Sigmoid colon (tissue), 7 donors: Measurements from ENCODE around the gene OR4D10. TPM values are rescaled to one million over a fixed set of nuclear protein-coding genes. Genes with fewer than 3 reads are reported as not detected.
"Not testable (repeated sequence)": the region's sequence is repeated elsewhere in the genome, so short reads cannot be mapped to it uniquely, and the experiment has no call there.

Experiments used
- DNase-seq: peaks from one replicate; pipeline ENCODE4 v3.0.0-alpha.2; 2019
- H3K27ac ChIP-seq, 4 donors: fragments of 200-600 bp; sonication (generic); one replicate each; pipeline ENCODE4 v1.5.1; 2016 to 2019; ENCODE audit warnings: mild to moderate bottlenecking in 1 of 4
- H3K27me3 ChIP-seq, 3 donors: fragments of 200-600 bp; sonication (generic); one replicate each; pipeline ENCODE4 v1.5.1; 2019; ENCODE audit warnings: mild to moderate bottlenecking in 1 of 3
- H3K36me3 ChIP-seq, 4 donors: fragments of 200-600 bp; sonication (generic); one replicate each; pipeline ENCODE4 v1.5.1; 2016 to 2019
- H3K4me1 ChIP-seq, 4 donors: fragments of 200-600 bp; sonication (generic); one replicate each; pipeline ENCODE4 v1.5.1; 2017 to 2019
- H3K4me3 ChIP-seq, 4 donors: fragments of 200-600 bp; sonication (generic); one replicate each; pipeline ENCODE4 v1.5.1; 2017 to 2019; ENCODE audit warnings: mild to moderate bottlenecking in 2 of 4, moderate library complexity in 1 of 4
- H3K9me3 ChIP-seq, 4 donors: fragments of 200-600 bp in 3 of 4; sonication (generic) in 3 of 4; one replicate each; pipeline versions ENCODE4 v1.5.1 to v1.6.1; 2013 to 2019
- EP300 ChIP-seq, 4 donors: sonication (generic); formaldehyde crosslinking; IDR thresholded peaks; one replicate each; pipeline ENCODE4 v1.6.1; 2017; ENCODE audit warnings: antibody characterized with exemption in 4 of 4
- POLR2A ChIP-seq, 2 donors: fragments of 450-650 bp; IDR thresholded peaks; one replicate each; pipeline ENCODE4 v1.6.1; 2016; ENCODE audit warnings: antibody characterized with exemption in 2 of 2, mild to moderate bottlenecking in 2 of 2, moderate library complexity in 2 of 2
- POLR2AphosphoS5 ChIP-seq, 4 donors: sonication (generic); formaldehyde crosslinking; IDR thresholded peaks; one replicate each; pipeline ENCODE4 v1.6.1; 2017; ENCODE audit warnings: antibody characterized with exemption in 4 of 4
- WGBS, 2 donors: extraction: QIAGEN DNeasy Blood & Tissue Kit; methylation state at CpG; one replicate each; pipeline ENCODE4 v1.1.7; 2013; 5-methylcytosine and 5-hydroxymethylcytosine counted together
- intact Hi-C: fragments of 100-400 bp; cut with DNase I; formaldehyde crosslinking; loops from one replicate; pipeline ENCODE4 v1.15.1; 2023
- polyA plus RNA-seq, 3 donors: library from polyadenylated mRNA; stranded (reverse); fragments of 200-250 nt; gene quantifications; one replicate each; pipeline ENCODE4 v1.2.3, GENCODE V29; 2013
- total RNA-seq, 4 donors: library from RNA; depleted of rRNA; stranded (reverse); fragments of >200 nt; gene quantifications; one replicate each; pipeline ENCODE4 v1.1.0, GENCODE V29; 2016
- TF ChIP-seq, protein P1 (sequence below), 4 experiments: fragments of 450-650 bp in 3 of 4; fragments of 200-600 bp in 1 of 4; IDR thresholded peaks; one replicate each; pipeline ENCODE4 v1.5.1; 2016 to 2019; ENCODE audit warnings: antibody characterized with exemption in 4 of 4, mild to moderate bottlenecking in 3 of 4, moderate library complexity in 2 of 4
- donor health status: healthy with polysubstance abuse.
- donor health status: Bipolar disorder and iron deficiency.
- donor health status: healthy.

OR4D10 gene
- total and polyA plus RNA-seq, 7 donors: not detected

DNA sequence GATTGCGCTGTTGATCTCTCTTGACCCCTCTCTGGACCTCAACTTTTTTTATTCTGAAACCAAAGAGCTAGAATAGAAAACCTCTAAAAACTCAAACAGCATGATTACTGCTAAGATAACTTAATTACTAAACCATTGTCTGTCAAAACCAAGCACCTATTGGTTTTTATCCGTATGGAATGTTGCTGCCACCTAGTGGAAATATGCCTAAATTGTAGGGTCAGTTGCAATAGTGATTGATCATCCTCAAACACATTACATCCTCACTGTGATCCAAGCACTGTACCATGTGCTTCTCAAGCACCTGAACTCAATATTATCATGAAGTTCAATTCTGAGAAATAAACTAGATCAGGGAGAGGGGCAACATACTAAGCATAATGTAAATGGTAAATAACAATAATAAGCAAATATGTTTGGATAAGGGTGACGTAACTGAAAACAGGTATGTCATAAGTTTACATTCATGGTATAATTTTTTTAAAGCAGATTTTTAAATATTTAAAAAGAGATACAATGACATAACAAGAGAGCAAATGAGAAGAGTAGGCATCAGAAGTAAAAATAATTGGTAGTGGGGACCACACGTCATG is 43.1 kb upstream of the OR4D10 start:
- TF ChIP-seq, protein P1, sequence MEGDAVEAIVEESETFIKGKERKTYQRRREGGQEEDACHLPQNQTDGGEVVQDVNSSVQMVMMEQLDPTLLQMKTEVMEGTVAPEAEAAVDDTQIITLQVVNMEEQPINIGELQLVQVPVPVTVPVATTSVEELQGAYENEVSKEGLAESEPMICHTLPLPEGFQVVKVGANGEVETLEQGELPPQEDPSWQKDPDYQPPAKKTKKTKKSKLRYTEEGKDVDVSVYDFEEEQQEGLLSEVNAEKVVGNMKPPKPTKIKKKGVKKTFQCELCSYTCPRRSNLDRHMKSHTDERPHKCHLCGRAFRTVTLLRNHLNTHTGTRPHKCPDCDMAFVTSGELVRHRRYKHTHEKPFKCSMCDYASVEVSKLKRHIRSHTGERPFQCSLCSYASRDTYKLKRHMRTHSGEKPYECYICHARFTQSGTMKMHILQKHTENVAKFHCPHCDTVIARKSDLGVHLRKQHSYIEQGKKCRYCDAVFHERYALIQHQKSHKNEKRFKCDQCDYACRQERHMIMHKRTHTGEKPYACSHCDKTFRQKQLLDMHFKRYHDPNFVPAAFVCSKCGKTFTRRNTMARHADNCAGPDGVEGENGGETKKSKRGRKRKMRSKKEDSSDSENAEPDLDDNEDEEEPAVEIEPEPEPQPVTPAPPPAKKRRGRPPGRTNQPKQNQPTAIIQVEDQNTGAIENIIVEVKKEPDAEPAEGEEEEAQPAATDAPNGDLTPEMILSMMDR (IDR thresholded peaks at IDR 0.05): peak in 3 of 4 experiments; percentile 16 to 37 (median 30)
- TF ChIP-seq POLR2AphosphoS5 (IDR thresholded peaks at IDR 0.05): no peak
- TF ChIP-seq POLR2A (IDR thresholded peaks at IDR 0.05): no peak
- no peak for TF ChIP-seq EP300 (IDR thresholded peaks at IDR 0.05)
- H3K36me3 ChIP-seq: no peaks in the 10 kb centered on the region
- H3K27me3 ChIP-seq: no peaks in the 10 kb centered on the region
- no peaks in the 10 kb centered on the region for H3K9me3 ChIP-seq
- no peak overlapping the region for H3K4me3 ChIP-seq
- DNase-seq: no peak
- no peak overlapping the region for H3K27ac ChIP-seq
- no peaks in the 10 kb centered on the region for H3K4me1 ChIP-seq
- intact Hi-C loops: no loop called here
- WGBS, 2 donors: 62 to 69% methylated on average over 4 of the region's 4 CpGs

DNA sequence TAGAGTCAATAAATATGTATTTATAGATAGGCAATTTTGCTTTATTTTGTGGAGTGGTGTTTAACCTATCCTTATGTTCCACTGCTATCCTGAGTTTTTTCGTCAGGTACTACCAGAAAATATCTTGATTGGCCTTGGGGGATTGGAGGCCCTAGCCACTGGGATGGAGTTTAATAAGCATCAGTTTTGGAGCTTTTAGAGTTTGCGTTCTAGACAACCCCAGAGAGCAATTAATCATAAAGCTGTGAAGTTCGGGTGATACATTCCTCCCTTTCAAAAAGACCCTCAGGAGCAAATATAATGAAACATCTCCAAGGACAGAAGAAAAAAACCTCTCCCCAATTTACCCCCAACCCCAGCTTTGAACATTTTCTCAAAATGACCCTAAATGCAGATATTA is 36.9 kb upstream of the OR4D10 start, which contains the start of gene OR5A1:
OR5A1 (plus strand) TSS at position 301 of the 400 bp plus-strand sequence. CDS start 6,700 bp downstream, outside the sequence.
- H3K27ac ChIP-seq: no peak within 1 kb of the TSS
- intact Hi-C loops: no loop called here
- no peaks in the 10 kb centered on the region for H3K36me3 ChIP-seq
- H3K9me3 ChIP-seq: no peaks in the 10 kb centered on the region
- no peak within 1 kb of the TSS for H3K4me3 ChIP-seq
- TF ChIP-seq, protein P1 (IDR thresholded peaks at IDR 0.05): no peak
- TF ChIP-seq EP300 (IDR thresholded peaks at IDR 0.05): no peak
- no peak for TF ChIP-seq POLR2AphosphoS5 (IDR thresholded peaks at IDR 0.05)
- no peak for TF ChIP-seq POLR2A (IDR thresholded peaks at IDR 0.05)
- WGBS, 2 donors: 67 to 73% methylated on average over 3 of the region's 3 CpGs
- H3K4me1 ChIP-seq: no peaks in the 10 kb centered on the region
- H3K27me3 ChIP-seq: no peaks in the 10 kb centered on the region
- no peak for DNase-seq

DNA sequence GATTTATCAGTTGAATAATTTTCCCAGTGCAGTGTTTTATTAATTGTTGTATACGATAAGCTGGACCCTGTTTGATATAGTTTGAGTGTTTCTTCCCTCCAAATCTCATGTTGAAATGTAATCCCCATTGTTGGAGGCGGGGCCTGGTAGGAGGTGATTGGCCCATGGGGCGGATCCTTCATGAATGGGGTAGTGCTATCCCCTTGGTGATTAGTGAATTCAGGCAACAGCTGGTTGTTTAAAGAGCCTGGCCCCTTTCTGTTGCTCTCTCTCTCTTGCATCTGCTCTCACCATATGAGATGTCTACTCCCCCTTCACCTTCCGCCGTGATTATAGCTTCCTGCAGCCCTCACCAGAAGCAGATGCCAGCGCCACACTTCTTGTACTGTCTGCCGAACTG is 35.3 kb upstream of the OR4D10 start:
- 87% methylated on average over 7 of the region's 7 CpGs for WGBS, 2 donors
- no peak overlapping the region for H3K4me3 ChIP-seq
- TF ChIP-seq POLR2AphosphoS5 (IDR thresholded peaks at IDR 0.05) (no peak), POLR2A (IDR thresholded peaks at IDR 0.05) (no peak), EP300 (IDR thresholded peaks at IDR 0.05) (no peak)
- TF ChIP-seq, protein P1 (IDR thresholded peaks at IDR 0.05): no peak
- H3K4me1 ChIP-seq: no peaks in the 10 kb centered on the region
- no peaks in the 10 kb centered on the region for H3K36me3 ChIP-seq
- no peaks in the 10 kb centered on the region for H3K27me3 ChIP-seq
- no peaks in the 10 kb centered on the region for H3K9me3 ChIP-seq
- intact Hi-C loops: no loop called here
- no peak for DNase-seq
- no peak overlapping the region for H3K27ac ChIP-seq

DNA sequence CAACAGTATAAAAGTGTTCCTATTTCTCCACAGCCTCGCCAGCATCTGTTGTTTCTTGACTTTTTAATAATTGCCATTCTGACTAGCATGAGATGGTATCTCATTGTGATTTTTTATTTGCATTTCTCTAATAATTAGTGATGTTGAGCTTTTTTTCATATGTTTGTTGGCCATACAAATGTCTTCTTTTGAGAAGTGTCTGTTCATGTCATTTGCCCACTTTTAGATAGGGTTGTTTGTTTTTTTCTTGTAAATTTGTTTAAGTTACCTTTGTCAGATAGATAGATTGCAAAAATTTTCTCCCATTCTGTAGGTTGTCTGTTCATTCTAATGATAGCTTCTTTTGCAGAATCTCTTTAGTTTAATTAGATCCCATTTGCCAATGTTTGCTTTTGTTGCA is 27.5 kb upstream of the OR4D10 start:
- H3K4me1 ChIP-seq, DNase-seq, H3K9me3 ChIP-seq, intact Hi-C loops, H3K4me3 ChIP-seq, H3K36me3 ChIP-seq, H3K27me3 ChIP-seq, H3K27ac ChIP-seq: not testable (repeated sequence)
- 84 to 89% methylated on average over 1 of the region's 1 CpG for WGBS, 2 donors

DNA sequence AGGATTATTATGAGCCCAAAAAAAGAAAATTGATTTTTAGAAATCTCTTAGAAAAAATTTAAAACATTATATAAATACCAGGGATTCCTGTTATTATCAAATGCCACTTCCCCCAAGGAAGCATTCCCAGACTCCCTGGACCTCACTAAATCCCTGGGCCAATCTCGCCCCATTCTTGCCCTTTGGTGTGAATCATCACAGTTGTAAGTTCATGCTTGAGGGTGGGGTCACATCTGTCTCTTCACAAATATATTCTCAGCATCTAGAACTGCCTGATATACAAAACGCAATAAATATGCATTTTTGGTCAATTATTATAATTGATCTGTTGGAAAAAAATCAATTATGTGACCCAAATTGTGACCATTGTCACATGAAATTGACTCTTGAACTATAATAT is 24.6 kb upstream of the OR4D10 start:
- Histone ChIP-seq H3K27ac (no peak overlapping the region), H3K27me3 (no peaks in the 10 kb centered on the region), H3K36me3 (no peaks in the 10 kb centered on the region), H3K4me1 (no peaks in the 10 kb centered on the region), H3K4me3 (no peak overlapping the region), H3K9me3 (no peaks in the 10 kb centered on the region)
- intact Hi-C loops: no loop called here
- TF ChIP-seq POLR2AphosphoS5 (IDR thresholded peaks at IDR 0.05) (no peak), EP300 (IDR thresholded peaks at IDR 0.05) (no peak), POLR2A (IDR thresholded peaks at IDR 0.05) (no peak)
- TF ChIP-seq, protein P1 (IDR thresholded peaks at IDR 0.05): no peak
- no peak for DNase-seq
- 72 to 86% methylated on average over 2 of the region's 2 CpGs for WGBS, 2 donors
